Lower leg skin (tissue), 3 donors: ENCODE results near the gene TRIM22.

ENCODE experiments used
- POLR2A ChIP-seq, 2 donors: fragments of 450-650 bp; IDR thresholded peaks; one replicate each; pipeline ENCODE4 v1.6.1; 2016 to 2017; ENCODE audit warnings: antibody characterized with exemption in 2 of 2, mild to moderate bottlenecking in 1 of 2, moderate library complexity in 1 of 2
- TF ChIP-seq, protein P1 (sequence below), 3 donors: fragments of 450-650 bp; IDR thresholded peaks; one replicate each; pipeline ENCODE4 v1.5.1; 2016; ENCODE audit warnings: antibody characterized with exemption in 3 of 3, mild to moderate bottlenecking in 3 of 3, moderate library complexity in 2 of 3

DNA sequence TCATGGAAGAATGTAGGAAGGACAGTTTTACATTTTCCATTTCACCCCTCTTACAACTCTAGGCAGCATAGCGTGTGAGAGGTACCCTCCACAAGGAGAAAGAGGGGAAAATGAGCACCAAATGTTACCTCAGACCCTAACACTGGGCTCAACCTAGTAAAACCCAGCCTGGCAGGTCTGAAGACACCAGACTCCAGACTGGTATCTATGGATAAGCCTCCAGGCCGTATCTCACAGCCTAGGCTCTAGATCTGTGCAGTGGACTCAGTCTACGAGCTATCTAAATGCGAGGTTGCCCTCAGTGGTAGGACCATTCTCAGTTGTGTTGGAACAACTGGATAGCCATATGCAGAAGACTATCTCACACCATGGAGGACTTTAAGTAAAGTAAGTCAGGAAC lies 15.2 kb upstream of the TRIM22 start:
- no peak for TF ChIP-seq POLR2A (IDR thresholded peaks at IDR 0.05)
- TF ChIP-seq, protein P1, sequence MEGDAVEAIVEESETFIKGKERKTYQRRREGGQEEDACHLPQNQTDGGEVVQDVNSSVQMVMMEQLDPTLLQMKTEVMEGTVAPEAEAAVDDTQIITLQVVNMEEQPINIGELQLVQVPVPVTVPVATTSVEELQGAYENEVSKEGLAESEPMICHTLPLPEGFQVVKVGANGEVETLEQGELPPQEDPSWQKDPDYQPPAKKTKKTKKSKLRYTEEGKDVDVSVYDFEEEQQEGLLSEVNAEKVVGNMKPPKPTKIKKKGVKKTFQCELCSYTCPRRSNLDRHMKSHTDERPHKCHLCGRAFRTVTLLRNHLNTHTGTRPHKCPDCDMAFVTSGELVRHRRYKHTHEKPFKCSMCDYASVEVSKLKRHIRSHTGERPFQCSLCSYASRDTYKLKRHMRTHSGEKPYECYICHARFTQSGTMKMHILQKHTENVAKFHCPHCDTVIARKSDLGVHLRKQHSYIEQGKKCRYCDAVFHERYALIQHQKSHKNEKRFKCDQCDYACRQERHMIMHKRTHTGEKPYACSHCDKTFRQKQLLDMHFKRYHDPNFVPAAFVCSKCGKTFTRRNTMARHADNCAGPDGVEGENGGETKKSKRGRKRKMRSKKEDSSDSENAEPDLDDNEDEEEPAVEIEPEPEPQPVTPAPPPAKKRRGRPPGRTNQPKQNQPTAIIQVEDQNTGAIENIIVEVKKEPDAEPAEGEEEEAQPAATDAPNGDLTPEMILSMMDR (IDR thresholded peaks at IDR 0.05): no peak
